Measurements from ENCODE around the gene PGAM1.

PGAM1 gene

DNA sequence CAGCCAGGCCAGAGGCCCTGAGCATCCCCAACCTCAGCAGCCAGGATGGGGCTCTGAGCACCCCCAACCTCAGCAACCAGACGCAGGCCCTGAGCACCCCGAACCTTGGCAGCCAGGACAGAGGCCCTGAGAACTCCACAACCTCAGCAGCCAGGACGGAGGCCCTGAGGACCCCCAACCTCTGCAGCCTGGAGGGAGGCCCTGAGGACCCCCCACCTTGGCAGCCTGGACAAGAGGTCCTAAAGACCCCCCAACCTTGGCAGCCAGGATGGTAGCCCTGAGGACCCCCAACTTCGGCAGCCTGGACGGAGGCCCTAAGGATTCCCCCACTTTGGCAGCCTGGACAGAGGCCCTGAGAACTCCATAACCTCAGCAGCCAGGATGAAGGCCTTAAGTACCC is 41.8 kb upstream of the PGAM1 start:
- H3K9me3 ChIP-seq (ENCODE audit: low read length): no peaks in the 10 kb centered on the region
- H3K36me3 ChIP-seq (ENCODE audit: insufficient read depth, low read length): peaks cover 17% of the 10 kb centered on the region
- H3K4me2 ChIP-seq (ENCODE audit: low read length): no peak overlapping the region
- no peaks in the 10 kb centered on the region for H4K20me1 ChIP-seq (ENCODE audit: insufficient read depth, low read length)
- no peaks in the 10 kb centered on the region for H3F3A ChIP-seq (ENCODE audit: insufficient read depth, low read length)
- H3K9ac ChIP-seq (ENCODE audit: low read length): no peak overlapping the region
- no peaks in the 10 kb centered on the region for H3K4me1 ChIP-seq (ENCODE audit: insufficient read depth, low read length, severe bottlenecking)
- no peaks in the 10 kb centered on the region for H3K79me2 ChIP-seq (ENCODE audit: insufficient read depth, low read length)
- H3K27me3 ChIP-seq (ENCODE audit: insufficient read depth, low read length): no peaks in the 10 kb centered on the region
- no peak overlapping the region for H3K4me3 ChIP-seq (ENCODE audit: low read depth, low read length, poor library complexity, severe bottlenecking)
- H3K27ac ChIP-seq (ENCODE audit: low read depth, low read length, poor library complexity, severe bottlenecking): no peak overlapping the region
- no peaks in the 10 kb centered on the region for H3K9me2 ChIP-seq (ENCODE audit: low read depth, low read length)
- no peak overlapping the region for H2AFZ ChIP-seq (ENCODE audit: low read length)
- TF ChIP-seq, protein P1, sequence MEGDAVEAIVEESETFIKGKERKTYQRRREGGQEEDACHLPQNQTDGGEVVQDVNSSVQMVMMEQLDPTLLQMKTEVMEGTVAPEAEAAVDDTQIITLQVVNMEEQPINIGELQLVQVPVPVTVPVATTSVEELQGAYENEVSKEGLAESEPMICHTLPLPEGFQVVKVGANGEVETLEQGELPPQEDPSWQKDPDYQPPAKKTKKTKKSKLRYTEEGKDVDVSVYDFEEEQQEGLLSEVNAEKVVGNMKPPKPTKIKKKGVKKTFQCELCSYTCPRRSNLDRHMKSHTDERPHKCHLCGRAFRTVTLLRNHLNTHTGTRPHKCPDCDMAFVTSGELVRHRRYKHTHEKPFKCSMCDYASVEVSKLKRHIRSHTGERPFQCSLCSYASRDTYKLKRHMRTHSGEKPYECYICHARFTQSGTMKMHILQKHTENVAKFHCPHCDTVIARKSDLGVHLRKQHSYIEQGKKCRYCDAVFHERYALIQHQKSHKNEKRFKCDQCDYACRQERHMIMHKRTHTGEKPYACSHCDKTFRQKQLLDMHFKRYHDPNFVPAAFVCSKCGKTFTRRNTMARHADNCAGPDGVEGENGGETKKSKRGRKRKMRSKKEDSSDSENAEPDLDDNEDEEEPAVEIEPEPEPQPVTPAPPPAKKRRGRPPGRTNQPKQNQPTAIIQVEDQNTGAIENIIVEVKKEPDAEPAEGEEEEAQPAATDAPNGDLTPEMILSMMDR (IDR thresholded peaks at IDR 0.05; ENCODE audit: low read length): no peak
- no peak for TF ChIP-seq EZH2 (IDR thresholded peaks at IDR 0.05; ENCODE audit: borderline replicate concordance, low read length)

DNA sequence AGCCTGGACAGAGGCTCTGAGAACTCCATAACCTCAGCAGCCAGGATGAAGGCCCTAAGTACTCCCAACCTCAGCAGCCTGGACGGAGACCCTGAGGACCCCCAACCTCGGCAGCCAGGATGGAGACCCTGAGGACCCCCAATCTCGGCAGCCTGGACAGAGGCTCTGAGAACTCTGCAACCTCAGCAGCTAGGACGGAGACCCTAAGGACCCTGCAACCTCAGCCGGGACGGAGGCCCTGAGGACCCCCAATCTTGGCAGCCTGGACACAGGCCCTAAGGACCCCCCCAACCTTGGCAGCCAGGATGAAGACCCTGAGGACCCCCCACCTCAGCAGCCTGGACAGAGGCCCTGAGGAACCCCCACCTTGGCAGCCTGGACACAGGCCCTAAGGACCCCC is 41.4 kb upstream of the PGAM1 start:
- no peaks in the 10 kb centered on the region for H3K9me2 ChIP-seq (ENCODE audit: low read depth, low read length)
- H3K27me3 ChIP-seq (ENCODE audit: insufficient read depth, low read length): no peaks in the 10 kb centered on the region
- no peak overlapping the region for H3K9ac ChIP-seq (ENCODE audit: low read length)
- no peaks in the 10 kb centered on the region for H3K79me2 ChIP-seq (ENCODE audit: insufficient read depth, low read length)
- no peak for TF ChIP-seq EZH2 (IDR thresholded peaks at IDR 0.05; ENCODE audit: borderline replicate concordance, low read length)
- TF ChIP-seq, protein P1 (IDR thresholded peaks at IDR 0.05; ENCODE audit: low read length): no peak
- H3K4me1 ChIP-seq (ENCODE audit: insufficient read depth, low read length, severe bottlenecking): no peaks in the 10 kb centered on the region
- H4K20me1 ChIP-seq (ENCODE audit: insufficient read depth, low read length): no peaks in the 10 kb centered on the region
- no peak overlapping the region for H2AFZ ChIP-seq (ENCODE audit: low read length)
- no peaks in the 10 kb centered on the region for H3F3A ChIP-seq (ENCODE audit: insufficient read depth, low read length)
- peaks cover 17% of the 10 kb centered on the region for H3K36me3 ChIP-seq (ENCODE audit: insufficient read depth, low read length)
- no peak overlapping the region for H3K27ac ChIP-seq (ENCODE audit: low read depth, low read length, poor library complexity, severe bottlenecking)
- no peaks in the 10 kb centered on the region for H3K9me3 ChIP-seq (ENCODE audit: low read length)
- H3K4me3 ChIP-seq (ENCODE audit: low read depth, low read length, poor library complexity, severe bottlenecking): no peak overlapping the region
- H3K4me2 ChIP-seq (ENCODE audit: low read length): no peak overlapping the region

DNA sequence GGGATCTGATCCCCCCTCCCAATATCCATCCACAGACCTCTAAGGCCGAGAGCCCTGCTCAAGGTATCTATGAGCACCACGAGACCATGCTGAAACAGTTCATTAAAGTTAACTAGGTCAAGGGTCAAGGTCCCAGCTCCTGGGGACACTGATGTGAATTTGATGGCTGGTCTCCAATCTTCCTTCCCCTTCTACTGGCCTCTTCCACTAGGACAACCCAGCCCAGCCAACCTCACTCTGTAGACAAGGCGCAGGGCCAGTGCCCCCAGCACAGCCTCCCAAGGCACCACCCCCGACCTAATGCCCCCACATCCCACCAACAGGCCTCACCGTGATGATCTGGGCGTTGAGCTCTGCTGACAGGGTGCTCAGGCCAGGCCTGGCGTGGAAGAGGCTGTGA is 40.4 kb upstream of the PGAM1 start:
- H3K9ac ChIP-seq (ENCODE audit: low read length): no peak overlapping the region
- H3K4me1 ChIP-seq (ENCODE audit: insufficient read depth, low read length, severe bottlenecking): no peaks in the 10 kb centered on the region
- no peaks in the 10 kb centered on the region for H3K9me2 ChIP-seq (ENCODE audit: low read depth, low read length)
- no peaks in the 10 kb centered on the region for H3K9me3 ChIP-seq (ENCODE audit: low read length)
- peaks cover 25% of the 10 kb centered on the region for H3K36me3 ChIP-seq (ENCODE audit: insufficient read depth, low read length)
- no peak overlapping the region for H2AFZ ChIP-seq (ENCODE audit: low read length)
- H3K27ac ChIP-seq (ENCODE audit: low read depth, low read length, poor library complexity, severe bottlenecking): no peak overlapping the region
- TF ChIP-seq, protein P1 (IDR thresholded peaks at IDR 0.05; ENCODE audit: low read length): no peak
- no peak for TF ChIP-seq EZH2 (IDR thresholded peaks at IDR 0.05; ENCODE audit: borderline replicate concordance, low read length)
- H3K4me3 ChIP-seq (ENCODE audit: low read depth, low read length, poor library complexity, severe bottlenecking): no peak overlapping the region
- H3F3A ChIP-seq (ENCODE audit: insufficient read depth, low read length): no peaks in the 10 kb centered on the region
- no peaks in the 10 kb centered on the region for H4K20me1 ChIP-seq (ENCODE audit: insufficient read depth, low read length)
- no peak overlapping the region for H3K4me2 ChIP-seq (ENCODE audit: low read length)
- H3K79me2 ChIP-seq (ENCODE audit: insufficient read depth, low read length): no peaks in the 10 kb centered on the region
- no peaks in the 10 kb centered on the region for H3K27me3 ChIP-seq (ENCODE audit: insufficient read depth, low read length)

Data from OCI-LY1 (cell line).